PC-3 (cell line): ENCODE measurements around the gene NSF. TPM values are rescaled to one million over a fixed set of nuclear protein-coding genes. Genes with fewer than 3 reads are reported as not detected.

ENCODE experiments used
- ATAC-seq: fragments of 200-7000 bp; cut with Tn5 transposase; 2 replicates; pipeline ENCODE4 v1.9.1; 2020; ENCODE audit warnings: mild to moderate bottlenecking, moderate library complexity
- BruUV-seq: library from RNA; stranded (reverse); fragments of 400-500 nt; replicated peaks from 2 replicates; lab custom pipeline; 2021; lab: Mats Ljungman, UMichigan
- CTCF ChIA-PET: fragments of 300-600 bp; sonication (Branson Sonifier 250); formaldehyde crosslinking; loops from one replicate; lab custom pipeline; 2022; ENCODE audit warnings: antibody characterized with exemption; lab: Charles Lee
- POLR2A ChIA-PET: fragments of 300-600 bp; sonication (Branson Sonifier 250); formaldehyde crosslinking; loops from one replicate; lab custom pipeline; 2022; ENCODE audit warnings: antibody characterized with exemption; ENCODE audit not compliant: unreplicated experiment; lab: Charles Lee
- DNase-seq: peaks from one replicate; pipeline ENCODE4 v3.0.0-alpha.2; 2015
- H2AFZ ChIP-seq: fragments of 300-600 bp; sonication (generic); 2 replicates; pipeline ENCODE4 v1.6.0; 2016; ENCODE audit warnings: antibody characterized with exemption, low read length
- H3F3A ChIP-seq: fragments of 300-600 bp; sonication (generic); one replicate; pipeline ENCODE4 v1.6.0; 2017; ENCODE audit warnings: antibody characterized with exemption, low read length, control low read depth, mild to moderate bottlenecking; ENCODE audit not compliant: unreplicated experiment
- H3K27ac ChIP-seq: fragments of 300-600 bp; sonication (generic); 2 replicates; pipeline ENCODE4 v1.5.1; 2016; ENCODE audit warnings: mild to moderate bottlenecking, low read length
- H3K27me3 ChIP-seq: fragments of 300-600 bp; sonication (generic); 2 replicates; pipeline ENCODE4 v1.6.1; 2016; ENCODE audit warnings: low read length, mixed read lengths
- H3K36me3 ChIP-seq: fragments of 300-600 bp; sonication (generic); 2 replicates; pipeline ENCODE4 v1.6.1; 2016; ENCODE audit warnings: low read depth, mixed run types, low read length, mixed read lengths
- H3K4me1 ChIP-seq: fragments of 300-600 bp; sonication (generic); 2 replicates; pipeline ENCODE4 v1.5.1; 2016; ENCODE audit warnings: low read length; ENCODE audit not compliant: insufficient read depth
- H3K4me2 ChIP-seq: fragments of 300-600 bp; sonication (generic); 2 replicates; pipeline ENCODE4 v1.6.0; 2016; ENCODE audit warnings: low read length
- H3K4me3 ChIP-seq: fragments of 300-600 bp; sonication (generic); 2 replicates; pipeline ENCODE4 v1.5.1; 2016; ENCODE audit warnings: mild to moderate bottlenecking, low read length, mixed read lengths
- H3K79me2 ChIP-seq: fragments of 300-600 bp; sonication (generic); 2 replicates; pipeline ENCODE4 v1.6.1; 2017; ENCODE audit warnings: low read length, mixed read lengths
- H3K9ac ChIP-seq: fragments of 300-600 bp; sonication (generic); 2 replicates; pipeline ENCODE4 v1.6.0; 2016; ENCODE audit warnings: mild to moderate bottlenecking, low read length
- H3K9me2 ChIP-seq: fragments of 300-600 bp; sonication (generic); replicated peaks from 2 replicates; pipeline ENCODE4 v1.6.1; 2016; ENCODE audit warnings: mixed run types, low read length, mixed read lengths
- H3K9me3 ChIP-seq: fragments of 300-600 bp; sonication (generic); 2 replicates; pipeline ENCODE4 v1.6.1; 2016; ENCODE audit warnings: low read length, mixed read lengths
- H4K20me1 ChIP-seq: fragments of 300-600 bp; sonication (generic); 2 replicates; pipeline ENCODE4 v1.6.1; 2016; ENCODE audit warnings: low read length, mixed read lengths
- CTCF ChIP-seq: fragments of 300-600 bp; sonication (generic); conservative IDR thresholded peaks from 2 replicates; pipeline ENCODE4 v1.5.1; 2017; ENCODE audit warnings: antibody characterized with exemption, low read depth, mild to moderate bottlenecking, low read length
- EZH2 ChIP-seq: fragments of 300-600 bp; sonication (generic); IDR thresholded peaks from one replicate; pipeline ENCODE4 v1.6.1; 2017; ENCODE audit warnings: antibody characterized with exemption, mild to moderate bottlenecking, low read length; ENCODE audit not compliant: unreplicated experiment
- EZH2phosphoT487 ChIP-seq: fragments of 300-600 bp; sonication (generic); IDR thresholded peaks from 2 replicates; pipeline ENCODE4 v1.6.1; 2018; ENCODE audit warnings: mild to moderate bottlenecking, antibody characterized with exemption, low read length, borderline replicate concordance
- intact Hi-C: fragments of 100-400 bp; cut with micrococcal nuclease; formaldehyde crosslinking; loops from 2 replicates; pipeline ENCODE4 v1.9.0; 2023
- total RNA-seq: library from RNA; depleted of rRNA; stranded (reverse); fragments of >200 nt; gene quantifications from 2 replicates; pipeline ENCODE4 v1.2.3, GENCODE V29; 2014

NSF gene
- total RNA-seq, 1 experiment from 2014 or later, result 52.2 TPM

DNA sequence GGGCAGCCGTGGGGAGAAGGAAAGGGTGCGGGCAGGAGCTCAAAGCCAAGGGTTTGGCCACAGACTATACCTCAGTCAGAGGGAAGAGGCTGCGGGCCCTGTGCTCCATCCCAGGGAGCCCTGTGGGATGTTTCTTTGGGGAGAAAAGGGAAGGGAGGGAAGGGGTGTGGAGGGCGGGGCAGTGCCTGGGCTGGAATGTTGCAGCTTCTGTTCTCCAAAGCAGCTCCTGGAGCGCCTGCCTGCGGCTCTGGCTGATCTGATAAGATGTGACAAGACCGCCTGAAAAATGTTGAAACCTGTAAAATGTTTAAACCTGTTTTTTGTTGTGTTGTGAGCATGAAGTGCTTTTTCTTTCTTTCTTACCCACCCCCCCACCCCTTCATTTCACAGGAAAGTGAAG, 195.2 kb downstream of the NSF start:
- BruUV-seq, result no TSS peak
- no peaks in the 10 kb centered on the region for H3K9me3 ChIP-seq
- TF ChIP-seq CTCF (no peak), EZH2 (no peak), EZH2phosphoT487 (no peak)
- no peak overlapping the region for H3K9ac ChIP-seq
- H3K27me3 ChIP-seq, result no peaks in the 10 kb centered on the region
- no peaks in the 10 kb centered on the region for H3K36me3 ChIP-seq
- no peak overlapping the region for H3K4me3 ChIP-seq
- no peak overlapping the region for H2AFZ ChIP-seq
- H3F3A ChIP-seq, result no peaks in the 10 kb centered on the region
- no peaks in the 10 kb centered on the region for H4K20me1 ChIP-seq
- no peak for ATAC-seq
- H3K4me1 ChIP-seq, result peaks cover 10% of the 10 kb centered on the region; the same call in 1 of the 2 replicates
- no peak overlapping the region for H3K27ac ChIP-seq
- no peak for DNase-seq
- intact Hi-C loops, result no loop called here
- H3K79me2 ChIP-seq, result no peaks in the 10 kb centered on the region
- no peaks in the 10 kb centered on the region for H3K9me2 ChIP-seq
- ChIA-PET POLR2A (no interaction called here), CTCF (no interaction called here)
- no peak overlapping the region for H3K4me2 ChIP-seq

- no peak overlapping the region for H3K4me2 ChIP-seq
- H3F3A ChIP-seq, result no peaks in the 10 kb centered on the region
- H3K27ac ChIP-seq, result no peak overlapping the region
- H3K36me3 ChIP-seq, result no peaks in the 10 kb centered on the region
- BruUV-seq, result no TSS peak
- H3K9me2 ChIP-seq, result no peaks in the 10 kb centered on the region
- H3K4me1 ChIP-seq, result peaks cover 10% of the 10 kb centered on the region; the same call in 1 of the 2 replicates
- H3K9ac ChIP-seq, result no peak overlapping the region
- ChIA-PET CTCF (interaction anchor here (0.6 kb wide), 1 partner anchor 55 kb away, joined by 3 read pairs; no protein-coding TSS in a partner anchor), POLR2A (no interaction called here)
- no peak overlapping the region for H2AFZ ChIP-seq
- no peaks in the 10 kb centered on the region for H3K9me3 ChIP-seq
- no peaks in the 10 kb centered on the region for H3K79me2 ChIP-seq
- no peaks in the 10 kb centered on the region for H4K20me1 ChIP-seq
- H3K27me3 ChIP-seq, result no peaks in the 10 kb centered on the region
- H3K4me3 ChIP-seq, result no peak overlapping the region
- no peak for TF ChIP-seq CTCF
- no peak for TF ChIP-seq EZH2
- no peak for TF ChIP-seq EZH2phosphoT487
- intact Hi-C loops, result no loop called here
- DNase-seq, result no peak
- ATAC-seq, result no peak
These were observed 197.0 kb downstream of the NSF start for GRCh38 chr17:46787478-46787877.

DNA sequence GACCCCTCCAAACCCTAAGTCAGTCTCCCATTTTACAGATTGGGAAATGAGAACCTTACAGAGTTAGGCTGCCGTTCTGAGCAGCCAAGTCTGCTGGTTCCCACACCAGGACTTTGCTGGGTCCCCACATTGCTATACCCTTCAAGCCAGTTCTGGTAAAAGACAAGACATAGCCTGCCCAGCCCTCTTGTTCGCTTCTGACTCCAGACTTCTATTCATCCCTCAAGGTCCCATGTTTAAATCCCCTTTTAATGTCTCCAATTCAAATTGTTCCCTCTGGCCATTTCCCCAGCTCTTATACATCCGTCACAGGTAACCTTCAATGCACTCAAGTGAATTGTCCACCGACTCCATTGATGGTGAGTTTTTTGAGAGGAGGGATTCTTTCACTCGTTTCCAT, 197.8 kb downstream of the NSF start:
- ATAC-seq (no peak), DNase-seq (no peak)
- no peak overlapping the region for H3K9ac ChIP-seq
- H3K9me2 ChIP-seq, result no peaks in the 10 kb centered on the region
- no peak overlapping the region for H3K4me2 ChIP-seq
- no peaks in the 10 kb centered on the region for H3K27me3 ChIP-seq
- no peaks in the 10 kb centered on the region for H4K20me1 ChIP-seq
- CTCF ChIA-PET, result no interaction called here
- no peak overlapping the region for H3K27ac ChIP-seq
- H3K4me3 ChIP-seq, result no peak overlapping the region
- intact Hi-C loops, result no loop called here
- POLR2A ChIA-PET, result no interaction called here
- no peaks in the 10 kb centered on the region for H3K9me3 ChIP-seq
- H3K79me2 ChIP-seq, result no peaks in the 10 kb centered on the region
- no peaks in the 10 kb centered on the region for H3K36me3 ChIP-seq
- BruUV-seq, result no TSS peak
- no peak overlapping the region for H2AFZ ChIP-seq
- H3F3A ChIP-seq, result no peaks in the 10 kb centered on the region
- peaks cover 4% of the 10 kb centered on the region; the same call in 1 of the 2 replicates for H3K4me1 ChIP-seq
- TF ChIP-seq EZH2phosphoT487 (no peak), CTCF (no peak), EZH2 (no peak)
